Tibial artery (tissue), 4 donors: ENCODE measurements around the gene PLA2G2D.

Source experiments
- DNase-seq, 2 donors: peaks; one replicate each; pipeline ENCODE4 v3.0.0-alpha.2; 2019
- H3K27ac ChIP-seq, 2 donors: fragments of 200-600 bp; sonication (generic) in 1 of 2; 1 replicate in 1 of 2; 2 replicates in 1 of 2; pipeline ENCODE4 v1.5.1; 2018 to 2019; ENCODE audit warnings: mild to moderate bottlenecking in 1 of 2
- H3K27me3 ChIP-seq, 2 donors: fragments of 200-600 bp; sonication (generic) in 1 of 2; one replicate each; pipeline versions ENCODE4 v1.5.1 to v1.6.0; 2016 to 2019
- H3K36me3 ChIP-seq, 3 donors: fragments of 200-600 bp; sonication (generic) in 2 of 3; one replicate each; pipeline ENCODE4 v1.5.1; 2016 to 2019; ENCODE audit warnings: mild to moderate bottlenecking in 2 of 3
- H3K4me1 ChIP-seq, 4 donors: fragments of 200-600 bp; sonication (generic) in 2 of 4; 1 replicate in 3 of 4; 2 replicates in 1 of 4; pipeline ENCODE4 v1.5.1; 2016 to 2019
- H3K4me3 ChIP-seq, 2 donors: fragments of 200-600 bp; sonication (generic) in 1 of 2; 1 replicate in 1 of 2; 2 replicates in 1 of 2; pipeline ENCODE4 v1.5.1; 2018 to 2019; ENCODE audit warnings: mild to moderate bottlenecking in 2 of 2
- H3K9me3 ChIP-seq, 3 donors: fragments of 200-600 bp; sonication (generic) in 1 of 3; one replicate each; pipeline ENCODE4 v1.5.1; 2016 to 2019
- intact Hi-C: fragments of 100-400 bp; cut with DNase I; formaldehyde crosslinking; loops from one replicate; pipeline ENCODE4 v1.15.0; 2023; ENCODE audit warnings: low total_unique reads
- TF ChIP-seq, protein P1 (sequence below), 2 experiments: fragments of 200-600 bp in 1 of 2; fragments of 450-650 bp in 1 of 2; IDR thresholded peaks; one replicate each; pipeline ENCODE4 v1.5.1; 2017 to 2019; ENCODE audit warnings: antibody characterized with exemption in 2 of 2, mild to moderate bottlenecking in 1 of 2, moderate library complexity in 1 of 2

Gene PLA2G2D

DNA sequence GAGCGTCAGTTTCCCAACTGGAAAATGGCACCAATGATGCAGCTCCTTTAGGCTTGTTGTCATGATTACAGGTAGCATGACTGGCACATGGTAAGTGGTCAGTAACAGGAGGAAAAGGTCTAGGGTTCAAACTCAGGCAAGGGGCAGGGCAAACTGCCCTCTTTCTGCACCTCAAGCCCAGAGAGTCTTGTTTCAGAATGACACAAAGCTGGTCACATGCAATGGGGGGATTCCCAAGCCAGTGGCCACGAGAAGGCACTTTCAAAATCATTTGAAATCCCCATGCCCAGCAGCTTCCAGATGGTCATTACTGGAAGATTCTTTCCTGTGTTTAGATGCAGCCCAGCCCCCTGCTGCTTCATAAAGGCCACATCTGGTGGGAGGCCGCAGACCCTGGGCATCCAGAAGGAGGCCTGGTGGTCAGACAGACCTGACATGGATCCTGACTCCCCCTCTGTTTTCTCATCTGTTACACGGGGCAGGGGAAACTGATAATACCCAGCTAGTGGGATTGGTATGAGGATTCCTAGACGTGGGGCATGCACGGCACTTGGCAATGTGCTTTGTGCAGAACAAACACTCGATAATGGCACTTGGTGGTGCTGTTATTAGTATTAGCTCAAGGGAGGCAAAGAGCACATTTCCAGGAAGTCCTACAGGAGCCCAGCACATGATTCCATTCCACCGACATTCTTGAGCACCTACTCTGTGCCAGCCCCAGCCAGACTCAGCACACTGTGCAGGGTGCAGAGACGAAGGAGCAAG lies 6.9 kb upstream of the PLA2G2D start:
- H3K4me3 ChIP-seq: no peak overlapping the region
- peaks cover 0 to 2% (median 0%) of the 10 kb centered on the region in 4 donors for H3K4me1 ChIP-seq
- no peaks in the 10 kb centered on the region for H3K9me3 ChIP-seq
- H3K36me3 ChIP-seq: no peaks in the 10 kb centered on the region
- no peak overlapping the region for H3K27ac ChIP-seq
- intact Hi-C loops: no loop called here
- H3K27me3 ChIP-seq: peaks cover 0 to 16% of the 10 kb centered on the region in 2 donors
- TF ChIP-seq, protein P1, sequence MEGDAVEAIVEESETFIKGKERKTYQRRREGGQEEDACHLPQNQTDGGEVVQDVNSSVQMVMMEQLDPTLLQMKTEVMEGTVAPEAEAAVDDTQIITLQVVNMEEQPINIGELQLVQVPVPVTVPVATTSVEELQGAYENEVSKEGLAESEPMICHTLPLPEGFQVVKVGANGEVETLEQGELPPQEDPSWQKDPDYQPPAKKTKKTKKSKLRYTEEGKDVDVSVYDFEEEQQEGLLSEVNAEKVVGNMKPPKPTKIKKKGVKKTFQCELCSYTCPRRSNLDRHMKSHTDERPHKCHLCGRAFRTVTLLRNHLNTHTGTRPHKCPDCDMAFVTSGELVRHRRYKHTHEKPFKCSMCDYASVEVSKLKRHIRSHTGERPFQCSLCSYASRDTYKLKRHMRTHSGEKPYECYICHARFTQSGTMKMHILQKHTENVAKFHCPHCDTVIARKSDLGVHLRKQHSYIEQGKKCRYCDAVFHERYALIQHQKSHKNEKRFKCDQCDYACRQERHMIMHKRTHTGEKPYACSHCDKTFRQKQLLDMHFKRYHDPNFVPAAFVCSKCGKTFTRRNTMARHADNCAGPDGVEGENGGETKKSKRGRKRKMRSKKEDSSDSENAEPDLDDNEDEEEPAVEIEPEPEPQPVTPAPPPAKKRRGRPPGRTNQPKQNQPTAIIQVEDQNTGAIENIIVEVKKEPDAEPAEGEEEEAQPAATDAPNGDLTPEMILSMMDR (IDR thresholded peaks at IDR 0.05): no peak
- no peak for DNase-seq

DNA sequence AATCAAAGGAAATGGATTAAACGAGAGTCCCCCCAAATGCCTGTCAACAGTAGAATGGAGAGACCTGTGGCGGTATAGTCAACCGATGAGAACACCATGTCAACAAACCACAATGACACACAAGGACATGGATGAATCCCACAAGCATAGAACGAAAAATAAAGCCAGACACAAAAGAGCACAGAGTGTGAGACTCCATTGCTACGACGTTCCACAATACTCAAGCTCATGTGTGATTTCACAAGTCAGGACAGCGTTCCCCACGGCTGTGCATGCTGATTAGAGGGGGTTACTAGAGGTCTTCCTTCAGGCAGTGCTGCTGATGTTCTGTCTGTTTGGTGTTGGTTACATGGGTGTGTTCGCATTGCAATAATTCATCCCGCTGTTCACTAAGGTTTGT lies 5.8 kb upstream of the PLA2G2D start:
- peaks cover 0 to 2% (median 0%) of the 10 kb centered on the region in 4 donors for H3K4me1 ChIP-seq
- H3K27me3 ChIP-seq: peaks cover 0 to 18% of the 10 kb centered on the region in 2 donors
- no peak overlapping the region for H3K4me3 ChIP-seq
- H3K9me3 ChIP-seq: no peaks in the 10 kb centered on the region
- TF ChIP-seq, protein P1 (IDR thresholded peaks at IDR 0.05): no peak
- no peak overlapping the region for H3K27ac ChIP-seq
- DNase-seq: no peak
- intact Hi-C loops: no loop called here
- H3K36me3 ChIP-seq: no peaks in the 10 kb centered on the region

DNA sequence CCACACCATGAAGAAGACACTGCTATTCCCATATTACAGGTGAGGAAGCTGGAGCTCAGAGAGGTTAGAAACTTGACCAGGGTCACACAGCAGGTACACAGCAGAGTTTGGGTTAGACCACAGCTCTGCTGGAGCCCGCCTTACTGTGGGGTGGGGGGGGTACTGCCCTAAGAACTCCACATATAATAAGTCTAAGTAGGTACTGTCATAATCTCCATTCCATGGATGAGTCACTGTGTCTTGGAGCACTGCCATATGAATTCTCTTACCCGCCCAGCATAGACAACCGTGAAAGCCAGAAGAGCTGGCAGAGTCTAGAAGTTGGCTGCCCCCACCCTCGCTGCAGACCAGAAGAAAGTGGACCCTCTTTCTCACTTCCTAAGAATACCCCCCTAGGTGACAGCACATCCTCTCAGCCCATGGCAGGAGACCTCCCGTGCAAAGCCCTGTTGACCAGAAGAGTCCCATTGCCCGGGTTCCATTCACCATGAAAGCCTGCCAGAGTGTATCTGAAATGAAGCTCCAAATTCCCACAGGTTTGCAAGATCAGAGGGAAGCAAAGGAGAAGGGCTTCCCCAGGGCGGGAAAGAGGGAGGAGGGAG lies 5.2 kb upstream of the PLA2G2D start:
- TF ChIP-seq, protein P1 (IDR thresholded peaks at IDR 0.05): no peak
- Histone ChIP-seq H3K36me3 (no peaks in the 10 kb centered on the region), H3K4me1 (peaks cover 0 to 2% (median 0%) of the 10 kb centered on the region in 4 donors), H3K9me3 (no peaks in the 10 kb centered on the region), H3K27me3 (peaks cover 0 to 18% of the 10 kb centered on the region in 2 donors), H3K27ac (no peak overlapping the region), H3K4me3 (no peak overlapping the region)
- intact Hi-C loops: no loop called here
- peak in 1 of 2 donors; percentile 35 for DNase-seq

DNA sequence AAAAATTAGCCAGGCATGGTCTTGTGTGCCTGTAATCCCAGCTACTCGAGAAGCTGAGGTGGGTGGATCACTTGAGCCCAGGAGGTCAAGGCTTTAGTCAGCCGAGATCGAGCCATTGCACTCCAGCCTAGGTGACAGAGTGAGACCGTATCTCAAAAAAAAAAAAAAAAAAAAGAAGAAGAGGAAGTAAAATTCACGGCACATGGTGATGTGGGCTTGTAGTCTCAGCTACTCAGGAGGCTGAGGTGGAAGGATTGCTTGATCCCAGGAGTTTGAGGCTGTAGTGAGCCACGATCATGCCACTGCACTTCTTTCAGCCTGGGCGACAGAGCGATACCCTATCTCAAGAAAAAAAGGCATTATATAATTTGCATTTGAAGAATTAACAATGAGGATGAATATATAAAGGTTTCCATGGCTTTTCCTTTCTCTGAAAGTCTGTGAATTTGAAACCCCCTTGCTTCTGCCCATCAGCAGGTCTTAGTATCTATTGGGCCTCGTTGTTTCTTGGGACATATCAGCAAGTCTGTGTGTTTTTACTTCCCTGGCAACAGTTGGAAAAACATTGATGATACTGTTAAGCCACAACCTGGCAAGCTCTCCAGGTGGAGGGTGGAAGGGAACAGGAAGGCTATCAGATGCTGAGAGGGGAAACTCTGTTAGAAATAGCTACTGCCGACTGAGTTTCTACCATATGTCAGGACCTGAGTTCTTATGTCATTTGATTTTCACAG lies 4.6 kb upstream of the PLA2G2D start:
- peaks cover 0 to 21% of the 10 kb centered on the region in 2 donors for H3K27me3 ChIP-seq
- TF ChIP-seq, protein P1 (IDR thresholded peaks at IDR 0.05): no peak
- intact Hi-C loops: no loop called here
- no peaks in the 10 kb centered on the region for H3K36me3 ChIP-seq
- no peak for DNase-seq
- no peak overlapping the region for H3K27ac ChIP-seq
- H3K4me3 ChIP-seq: no peak overlapping the region
- peaks cover 0 to 2% (median 0%) of the 10 kb centered on the region in 4 donors for H3K4me1 ChIP-seq
- no peaks in the 10 kb centered on the region for H3K9me3 ChIP-seq

DNA sequence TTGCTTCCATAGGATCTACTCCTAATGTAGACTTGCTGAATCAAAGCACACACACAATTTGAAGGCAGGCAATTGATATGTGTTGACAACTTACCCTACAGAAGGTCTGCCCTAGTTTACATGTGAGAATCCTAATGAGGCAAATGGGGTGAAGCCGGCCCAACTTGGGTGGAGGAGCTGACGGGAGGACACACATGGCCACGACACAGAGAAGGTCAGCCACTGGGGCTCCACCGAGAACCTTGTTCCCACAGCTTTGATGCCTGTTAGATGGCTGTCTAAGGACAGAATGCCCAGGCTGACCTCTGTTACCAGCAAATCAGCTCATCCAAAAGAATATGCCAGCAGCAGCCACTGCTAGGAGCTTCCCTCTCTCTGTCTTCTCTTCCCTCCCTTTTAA lies 1.5 kb upstream of the PLA2G2D start:
- DNase-seq: no peak
- H3K36me3 ChIP-seq: no peaks in the 10 kb centered on the region
- peaks cover 0 to 2% (median 0%) of the 10 kb centered on the region in 4 donors for H3K4me1 ChIP-seq
- H3K9me3 ChIP-seq: no peaks in the 10 kb centered on the region
- peaks cover 0 to 23% of the 10 kb centered on the region in 2 donors for H3K27me3 ChIP-seq
- H3K4me3 ChIP-seq: no peak overlapping the region
- no peak overlapping the region for H3K27ac ChIP-seq
- intact Hi-C loops: no loop called here
- TF ChIP-seq, protein P1 (IDR thresholded peaks at IDR 0.05): no peak
